Ammon's horn (tissue), 1 donor: ENCODE data around the gene THAP11.

ENCODE experiments used
- DNase-seq: peaks from one replicate; pipeline ENCODE4 v3.0.0-alpha.2; 2016; ENCODE audit warnings: low spot score

THAP11 gene

DNA sequence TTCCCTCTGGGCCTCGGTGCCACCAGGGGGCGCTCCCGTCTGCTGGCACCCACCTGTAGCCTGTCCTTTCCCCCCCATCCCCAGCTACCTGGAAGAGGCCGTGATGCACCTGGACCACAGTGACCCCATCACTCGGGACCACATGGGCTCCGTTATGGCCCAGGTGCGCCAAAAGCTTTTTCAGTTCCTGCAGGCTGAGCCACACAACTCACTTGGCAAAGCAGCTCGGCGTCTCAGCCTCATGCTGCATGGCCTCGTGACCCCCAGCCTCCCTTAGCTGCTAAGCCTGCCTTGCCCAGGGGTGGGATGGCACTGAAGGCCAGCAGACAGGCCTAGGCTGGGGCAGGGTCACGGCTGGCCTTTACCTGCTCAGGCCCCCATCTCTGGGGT is 41.7 kb downstream of the THAP11 start:
- DNase-seq: peak; percentile 45

DNA sequence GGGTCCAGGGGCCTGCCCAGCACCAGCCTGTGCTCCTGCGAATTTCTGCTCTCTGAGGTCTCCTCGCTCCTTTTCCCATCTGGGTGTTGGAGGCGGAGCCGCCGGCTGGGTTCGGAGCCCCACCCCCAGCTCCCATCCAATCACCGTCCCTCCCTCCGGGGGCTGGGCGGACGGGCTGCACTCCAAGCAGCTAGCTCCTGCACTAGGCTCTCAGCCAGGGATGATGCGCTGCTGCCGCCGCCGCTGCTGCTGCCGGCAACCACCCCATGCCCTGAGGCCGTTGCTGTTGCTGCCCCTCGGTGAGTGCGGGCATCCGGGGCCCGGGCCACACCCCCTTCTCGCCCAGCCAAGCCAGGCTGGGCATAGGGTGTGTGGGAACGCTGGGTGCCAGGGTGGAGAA is 42.6 kb downstream of the THAP11 start, which contains the start of gene NRN1L:
NRN1L (plus strand) TSS at position 202 of the 400 bp plus-strand sequence; CDS start at position 221, 19 bp downstream.
- peak; percentile 97 for DNase-seq

GRCh38 chr16:67885545-67885944 is 43.4 kb downstream of the THAP11 start:
- DNase-seq: no peak

GRCh38 chr16:67885976-67886375 is 43.9 kb downstream of the THAP11 start:
- DNase-seq: no peak

GRCh38 chr16:67886387-67886786 is 44.3 kb downstream of the THAP11 start:
- DNase-seq: no peak

DNA sequence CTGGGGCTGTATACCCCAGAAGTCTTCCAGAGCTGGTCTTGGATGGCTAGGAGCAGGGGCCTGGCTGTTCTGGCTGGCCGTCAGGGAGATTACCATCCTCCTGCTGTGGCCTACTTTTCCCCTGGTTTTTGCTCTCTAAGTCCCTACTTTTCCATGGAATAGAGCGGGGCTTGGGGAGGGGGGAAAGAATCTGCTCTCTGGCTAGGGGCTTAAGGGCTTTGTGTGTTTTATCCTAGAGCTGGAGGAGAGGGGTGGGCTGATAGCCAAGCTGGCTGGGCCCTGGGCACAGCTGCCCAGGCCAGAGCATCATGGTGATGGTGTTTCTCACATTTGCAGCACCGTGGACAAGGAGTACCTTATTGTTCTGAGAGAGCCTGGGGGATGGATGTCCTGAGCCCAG is 46.2 kb downstream of the THAP11 start:
- DNase-seq: no peak

DNA sequence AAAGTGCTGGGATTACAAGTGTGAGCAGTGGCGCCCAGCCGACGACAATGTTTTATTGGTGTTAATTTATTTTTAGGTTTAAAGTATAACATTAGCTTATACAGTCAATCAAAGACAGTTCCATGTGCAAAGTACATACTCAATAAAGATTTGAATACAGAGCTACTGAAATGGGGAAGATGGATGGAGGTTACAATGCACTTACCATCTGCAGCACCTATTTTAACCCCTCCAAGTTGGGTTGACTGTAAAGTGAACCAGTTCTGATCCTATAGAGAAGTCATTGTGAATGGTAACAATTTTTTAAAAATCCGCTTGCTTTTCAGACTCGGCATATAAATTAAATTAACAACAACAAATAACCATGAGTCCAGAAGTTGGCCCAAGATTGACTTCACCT is 50.3 kb downstream of the THAP11 start:
- DNase-seq: no peak

- peak; percentile 98 for DNase-seq
Measured at GRCh38 chr16:67892899-67893742, 51.0 kb downstream of the THAP11 start, which contains the start of gene PSKH1. PSKH1 (plus strand) TSS chr16:67893254; CDS start chr16:67908750, 15,496 bp downstream.
